Parathyroid adenoma (tissue), 2 donors: ENCODE measurements around the gene GALNT16.

Experiments
- H2AFZ ChIP-seq: fragments of 300-600 bp; sonication (generic); one replicate; pipeline ENCODE4 v1.7.0; 2017; ENCODE audit warnings: antibody characterized with exemption, mild to moderate bottlenecking
- H3K27ac ChIP-seq: fragments of 300-600 bp; sonication (generic); one replicate; pipeline ENCODE4 v1.7.0; 2017
- H3K27me3 ChIP-seq: fragments of 300-600 bp; sonication (generic); one replicate; pipeline ENCODE4 v1.7.0; 2017; ENCODE audit warnings: low read length; ENCODE audit not compliant: control insufficient read depth, insufficient read depth
- H3K36me3 ChIP-seq: fragments of 300-600 bp; sonication (generic); one replicate; pipeline ENCODE4 v1.7.0; 2017; ENCODE audit warnings: low read length; ENCODE audit not compliant: control insufficient read depth, insufficient read depth
- H3K4me1 ChIP-seq: fragments of 300-600 bp; sonication (generic); one replicate; pipeline ENCODE4 v1.7.0; 2017; ENCODE audit warnings: control low read depth
- H3K4me2 ChIP-seq: fragments of 300-600 bp; sonication (generic); one replicate; pipeline ENCODE4 v1.7.0; 2017; ENCODE audit warnings: low read length
- H3K4me3 ChIP-seq: fragments of 300-600 bp; sonication (generic); one replicate; pipeline ENCODE4 v1.7.0; 2017; ENCODE audit warnings: low read depth, low read length
- H3K79me2 ChIP-seq: fragments of 300-600 bp; sonication (generic); one replicate; pipeline ENCODE4 v1.7.0; 2017; ENCODE audit warnings: control low read depth
- H3K9ac ChIP-seq: fragments of 300-600 bp; sonication (generic); one replicate; pipeline ENCODE4 v1.7.0; 2017; ENCODE audit warnings: mild to moderate bottlenecking
- H3K9me3 ChIP-seq: fragments of 300-600 bp; sonication (generic); one replicate; pipeline ENCODE4 v1.7.0; 2017; ENCODE audit warnings: low read length; ENCODE audit not compliant: control insufficient read depth
- CTCF ChIP-seq: fragments of 300-600 bp; sonication (generic); IDR thresholded peaks from one replicate; pipeline ENCODE4 v1.7.0; 2017; ENCODE audit warnings: antibody characterized with exemption, mild to moderate bottlenecking
- donor health status: primary hyperparathyroidism.

The GALNT16 gene

GRCh38 chr14:69404478-69404877 lies 144.5 kb downstream of the GALNT16 start:
- Histone ChIP-seq H3K4me1 (peaks cover 13% of the 10 kb centered on the region), H3K4me2 (no peak overlapping the region), H3K27ac (no peak overlapping the region), H2AFZ (no peak overlapping the region), H3K9ac (no peak overlapping the region), H3K4me3 (no peak overlapping the region), H3K9me3 (no peaks in the 10 kb centered on the region), H3K27me3 (no peaks in the 10 kb centered on the region), H3K36me3 (no peaks in the 10 kb centered on the region), H3K79me2 (peaks cover 48% of the 10 kb centered on the region)
- TF ChIP-seq CTCF, result no peak

- Histone ChIP-seq H3K27me3 (no peaks in the 10 kb centered on the region), H3K27ac (no peak overlapping the region), H2AFZ (no peak overlapping the region), H3K36me3 (no peaks in the 10 kb centered on the region), H3K9me3 (no peaks in the 10 kb centered on the region), H3K4me3 (no peak overlapping the region), H3K4me2 (no peak overlapping the region), H3K79me2 (peaks cover 46% of the 10 kb centered on the region), H3K4me1 (peaks cover 10% of the 10 kb centered on the region), H3K9ac (no peak overlapping the region)
- TF ChIP-seq CTCF, result no peak
Observed at GRCh38 chr14:69404883-69405282, 144.9 kb downstream of the GALNT16 start.

- Histone ChIP-seq H3K9me3 (no peaks in the 10 kb centered on the region), H3K27me3 (no peaks in the 10 kb centered on the region), H3K4me3 (no peak overlapping the region), H3K79me2 (peaks cover 44% of the 10 kb centered on the region), H3K4me1 (peaks cover 2% of the 10 kb centered on the region), H2AFZ (no peak overlapping the region), H3K4me2 (no peak overlapping the region), H3K36me3 (no peaks in the 10 kb centered on the region), H3K9ac (no peak overlapping the region), H3K27ac (no peak overlapping the region)
- no peak for TF ChIP-seq CTCF
Observed at GRCh38 chr14:69405762-69406161, 145.8 kb downstream of the GALNT16 start.
